ENCODE data around the gene PAH. TPM values are rescaled to one million over a fixed set of nuclear protein-coding genes. Genes with fewer than 3 reads are reported as not detected.
A peak's percentile ranks its signal among the peaks of the same experiment; 100 is the strongest.

The PAH gene
- total and polyA plus RNA-seq, 11 donors: 0.03 to 0.23 TPM; not detected in 9

DNA sequence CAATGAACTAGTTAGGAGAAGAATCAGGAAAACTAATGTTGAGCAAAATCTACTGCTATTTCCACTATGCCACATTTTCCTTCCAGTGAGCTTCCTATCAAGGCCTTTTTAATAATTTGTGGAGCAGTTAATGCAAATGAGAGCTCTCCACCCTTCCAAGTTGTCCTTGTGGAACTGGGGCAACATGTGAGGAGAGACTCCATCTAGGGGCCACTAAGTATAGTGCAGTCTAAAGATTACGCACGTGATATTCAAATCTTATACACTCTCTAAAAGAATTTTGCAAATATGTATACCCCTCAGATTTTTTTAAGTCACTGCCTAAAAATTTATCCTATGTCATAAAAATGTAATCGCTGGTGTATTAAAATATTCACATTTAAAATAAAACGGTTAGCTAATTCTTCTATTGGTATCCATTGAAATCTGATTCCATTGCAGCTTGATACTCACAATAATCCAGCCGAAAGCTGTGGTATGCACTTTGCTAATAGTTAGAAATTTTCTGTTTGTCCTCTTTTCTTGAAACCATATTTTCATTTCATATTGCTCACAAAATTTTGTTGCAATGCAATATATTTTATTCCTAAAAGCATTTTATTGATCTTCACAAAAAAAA lies 100.1 kb downstream of the PAH start:
- H3K9me3 ChIP-seq: no peaks in the 10 kb centered on the region
- intact Hi-C loops (cut with DNase I): no loop called here
- H3K4me3 ChIP-seq: no peak overlapping the region
- H3K36me3 ChIP-seq: no peaks in the 10 kb centered on the region
- H3K4me1 ChIP-seq: no peaks in the 10 kb centered on the region
- TF ChIP-seq POLR2A (IDR thresholded peaks at IDR 0.05): no peak
- TF ChIP-seq, protein P1, sequence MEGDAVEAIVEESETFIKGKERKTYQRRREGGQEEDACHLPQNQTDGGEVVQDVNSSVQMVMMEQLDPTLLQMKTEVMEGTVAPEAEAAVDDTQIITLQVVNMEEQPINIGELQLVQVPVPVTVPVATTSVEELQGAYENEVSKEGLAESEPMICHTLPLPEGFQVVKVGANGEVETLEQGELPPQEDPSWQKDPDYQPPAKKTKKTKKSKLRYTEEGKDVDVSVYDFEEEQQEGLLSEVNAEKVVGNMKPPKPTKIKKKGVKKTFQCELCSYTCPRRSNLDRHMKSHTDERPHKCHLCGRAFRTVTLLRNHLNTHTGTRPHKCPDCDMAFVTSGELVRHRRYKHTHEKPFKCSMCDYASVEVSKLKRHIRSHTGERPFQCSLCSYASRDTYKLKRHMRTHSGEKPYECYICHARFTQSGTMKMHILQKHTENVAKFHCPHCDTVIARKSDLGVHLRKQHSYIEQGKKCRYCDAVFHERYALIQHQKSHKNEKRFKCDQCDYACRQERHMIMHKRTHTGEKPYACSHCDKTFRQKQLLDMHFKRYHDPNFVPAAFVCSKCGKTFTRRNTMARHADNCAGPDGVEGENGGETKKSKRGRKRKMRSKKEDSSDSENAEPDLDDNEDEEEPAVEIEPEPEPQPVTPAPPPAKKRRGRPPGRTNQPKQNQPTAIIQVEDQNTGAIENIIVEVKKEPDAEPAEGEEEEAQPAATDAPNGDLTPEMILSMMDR (IDR thresholded peaks at IDR 0.05): peak; percentile 20 to 61 (median 44)
- ATAC-seq (no peak), DNase-seq (no peak)
- H3K27ac ChIP-seq: no peak overlapping the region
- peaks cover 0 to 13% (median 0%) of the 10 kb centered on the region in 9 donors for H3K27me3 ChIP-seq
- WGBS, 4 donors: 7 to 23% (median 15%) methylated on average over 5 of the region's 5 CpGs

- 54 to 80% (median 76%) methylated on average over 2 of the region's 2 CpGs for WGBS, 4 donors
- intact Hi-C loops (cut with DNase I): no loop called here
- ATAC-seq (no peak), DNase-seq (no peak)
- Histone ChIP-seq H3K27me3 (peaks cover 0 to 13% (median 0%) of the 10 kb centered on the region in 9 donors), H3K4me3 (no peak overlapping the region), H3K27ac (no peak overlapping the region), H3K36me3 (no peaks in the 10 kb centered on the region), H3K9me3 (no peaks in the 10 kb centered on the region), H3K4me1 (no peaks in the 10 kb centered on the region)
- TF ChIP-seq, protein P1 (IDR thresholded peaks at IDR 0.05): no peak
- TF ChIP-seq POLR2A (IDR thresholded peaks at IDR 0.05): no peak
Measured at GRCh38 chr12:102814691-102815367, 102.2 kb downstream of the PAH start.

DNA sequence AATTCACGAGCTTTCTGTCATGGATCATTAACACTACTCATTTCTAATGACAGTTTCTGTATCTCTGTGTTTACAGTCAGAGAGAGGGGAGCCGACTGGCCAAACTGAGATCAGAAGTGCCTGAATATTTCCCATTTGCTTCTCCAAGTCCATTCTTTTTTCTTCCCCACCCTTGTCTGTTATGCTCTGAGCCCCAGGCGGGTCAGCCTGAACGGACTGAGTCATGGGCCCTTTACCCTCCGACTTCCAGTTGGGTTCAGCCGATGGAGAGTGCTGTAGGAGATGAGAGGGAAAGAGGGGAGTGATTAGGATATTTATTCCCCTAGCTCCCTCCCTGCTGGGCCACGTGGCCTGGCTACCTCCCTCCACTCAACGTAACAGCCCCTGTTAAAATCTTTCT lies 104.7 kb downstream of the PAH start:
- TF ChIP-seq, protein P1 (IDR thresholded peaks at IDR 0.05): no peak
- TF ChIP-seq POLR2A (IDR thresholded peaks at IDR 0.05): no peak
- Histone ChIP-seq H3K4me3 (no peak overlapping the region), H3K36me3 (no peaks in the 10 kb centered on the region), H3K4me1 (no peaks in the 10 kb centered on the region), H3K9me3 (no peaks in the 10 kb centered on the region), H3K27ac (no peak overlapping the region), H3K27me3 (peaks cover 0 to 6% (median 0%) of the 10 kb centered on the region in 9 donors)
- intact Hi-C loops (cut with DNase I): no loop called here
- WGBS, 4 donors: 30 to 38% (median 34%) methylated on average over 8 of the region's 8 CpGs
- no peak for DNase-seq
- no peak for ATAC-seq

- no peak overlapping the region for H3K27ac ChIP-seq
- TF ChIP-seq, protein P1 (IDR thresholded peaks at IDR 0.05): peak in 7 of 12 donors; percentile 19 to 43 (median 36)
- no peak for TF ChIP-seq POLR2A (IDR thresholded peaks at IDR 0.05)
- H3K36me3 ChIP-seq: no peaks in the 10 kb centered on the region
- ATAC-seq: no peak
- no peaks in the 10 kb centered on the region for H3K9me3 ChIP-seq
- 27 to 34% (median 31%) methylated on average over 6 of the region's 6 CpGs for WGBS, 4 donors
- intact Hi-C loops (cut with DNase I): no loop called here
- H3K4me1 ChIP-seq: no peaks in the 10 kb centered on the region
- no peak for DNase-seq
- H3K27me3 ChIP-seq: peaks cover 0 to 6% (median 0%) of the 10 kb centered on the region in 9 donors
- H3K4me3 ChIP-seq: no peak overlapping the region
Measured at GRCh38 chr12:102811110-102811737, 105.8 kb downstream of the PAH start.
